Suppressor macrophage (primary cell): Measurements from ENCODE around the gene ABCD1.
"Not testable (repeated sequence)": the region's sequence is repeated elsewhere in the genome, so short reads cannot be mapped to it uniquely, and the experiment has no call there.

ENCODE experiments used
- DNase-seq, 4 experiments: peaks; one replicate each; pipeline ENCODE4 v3.0.0-alpha.2; 2020 to 2022

ABCD1 gene

GRCh38 chrX:153734871-153735270 lies 10.2 kb downstream of the ABCD1 start:
- DNase-seq, result no peak

- DNase-seq, result no peak
Observed at GRCh38 chrX:153735274-153735673, 10.6 kb downstream of the ABCD1 start.

- no peak for DNase-seq
Observed at GRCh38 chrX:153736071-153736820, 11.6 kb downstream of the ABCD1 start.

- no peak for DNase-seq
Observed at GRCh38 chrX:153736871-153737441, 12.3 kb downstream of the ABCD1 start.

GRCh38 chrX:153738056-153738605 lies 13.5 kb downstream of the ABCD1 start:
- no peak for DNase-seq

- no peak for DNase-seq
Observed at GRCh38 chrX:153739754-153740486, 15.3 kb downstream of the ABCD1 start.

GRCh38 chrX:153740631-153741222 lies 16.1 kb downstream of the ABCD1 start:
- DNase-seq, result no peak

GRCh38 chrX:153741446-153741845 lies 16.8 kb downstream of the ABCD1 start:
- DNase-seq, result no peak

- DNase-seq, result not testable (repeated sequence)
Observed at GRCh38 chrX:153742111-153742510, 17.5 kb downstream of the ABCD1 start.

- DNase-seq, result not testable (repeated sequence)
Observed at GRCh38 chrX:153742796-153743467, 18.3 kb downstream of the ABCD1 start.

- DNase-seq, result not testable (repeated sequence)
Observed at GRCh38 chrX:153743468-153744209, 19.0 kb downstream of the ABCD1 start.

GRCh38 chrX:153744210-153745066 lies 19.8 kb downstream of the ABCD1 start:
- DNase-seq, result peak in 1 of 4 experiments; percentile 14

GRCh38 chrX:153745067-153745433 lies 20.4 kb downstream of the ABCD1 start:
- peak in 1 of 4 experiments; percentile 16 for DNase-seq

- DNase-seq, result no peak
Observed at GRCh38 chrX:153746359-153746758, 21.7 kb downstream of the ABCD1 start.

GRCh38 chrX:153746991-153747390 lies 22.3 kb downstream of the ABCD1 start:
- DNase-seq, result not testable (repeated sequence)

- DNase-seq, result not testable (repeated sequence)
Observed at GRCh38 chrX:153749017-153749416, 24.4 kb downstream of the ABCD1 start.

- no peak for DNase-seq
Observed at GRCh38 chrX:153750127-153750774, 25.6 kb downstream of the ABCD1 start.

GRCh38 chrX:153755136-153755535 lies 30.5 kb downstream of the ABCD1 start:
- DNase-seq, result no peak

- DNase-seq, result no peak
Observed at GRCh38 chrX:153761863-153762262, 37.2 kb downstream of the ABCD1 start.

- DNase-seq, result no peak
Observed at GRCh38 chrX:153762626-153763173, 38.0 kb downstream of the ABCD1 start.
